D721Med (cell line): ENCODE results near the gene RNF130.

ENCODE experiments used
- DNase-seq: peaks from one replicate; pipeline ENCODE4 v3.0.0; 2011; ENCODE audit warnings: low spot score; ENCODE audit not compliant: insufficient read length
- FAIRE-seq: peaks from 2 replicates; lab custom pipeline; 2011; peaks lifted over from hg19 to GRCh38; lab: Jason Lieb, UNC
- CTCF ChIP-seq: IDR thresholded peaks from 2 replicates; pipeline ENCODE4 v1.5.1; 2012; ENCODE audit warnings: mild to moderate bottlenecking, control low read depth; ENCODE audit not compliant: insufficient read depth; ENCODE audit errors: missing control alignments

The RNF130 gene

GRCh38 chr5:180082633-180083420, 11.3 kb upstream of the RNF130 start:
- no peak for TF ChIP-seq CTCF
- DNase-seq (no peak), FAIRE-seq (no peak)

GRCh38 chr5:180081481-180081880, 9.9 kb upstream of the RNF130 start:
- FAIRE-seq (no peak), DNase-seq (no peak)
- no peak for TF ChIP-seq CTCF

- DNase-seq (no peak), FAIRE-seq (no peak)
- TF ChIP-seq CTCF: no peak
These were observed 9.1 kb upstream of the RNF130 start for GRCh38 chr5:180080486-180081280.

GRCh38 chr5:180079702-180080466, 8.3 kb upstream of the RNF130 start:
- FAIRE-seq (no peak), DNase-seq (no peak)
- TF ChIP-seq CTCF: no peak

GRCh38 chr5:180078348-180078747, 6.8 kb upstream of the RNF130 start:
- DNase-seq: no peak
- no peak for TF ChIP-seq CTCF
- FAIRE-seq: no peak

- TF ChIP-seq CTCF: no peak
- FAIRE-seq (no peak), DNase-seq (no peak)
These were observed 6.2 kb upstream of the RNF130 start for GRCh38 chr5:180077594-180078284.
